DOHH2 (cell line): ENCODE results near the gene ST3GAL3.

Experiments
- H3F3A ChIP-seq: fragments of 200-600 bp; sonication (generic), shearing (Covaris generic); 2 replicates; pipeline ENCODE4 v1.6.0; 2016; ENCODE audit warnings: antibody characterized with exemption, mild to moderate bottlenecking; ENCODE audit not compliant: control insufficient read depth, insufficient read depth
- H3K27ac ChIP-seq: fragments of 200-600 bp; sonication (generic); 2 replicates; pipeline ENCODE4 v1.5.1; 2014; ENCODE audit warnings: low read depth, mild to moderate bottlenecking, low read length, moderate library complexity
- H3K27me3 ChIP-seq: fragments of 200-600 bp; sonication (generic); 2 replicates; pipeline ENCODE4 v1.6.1; 2014; ENCODE audit warnings: mild to moderate bottlenecking, low read length, mixed read lengths; ENCODE audit not compliant: control insufficient read depth
- H3K36me3 ChIP-seq: fragments of 200-600 bp; sonication (generic); 2 replicates; pipeline ENCODE4 v1.6.1; 2014; ENCODE audit warnings: mild to moderate bottlenecking, low read length, moderate library complexity, mixed read lengths; ENCODE audit not compliant: control insufficient read depth
- H3K4me1 ChIP-seq: fragments of 200-600 bp; sonication (generic); 2 replicates; pipeline ENCODE4 v1.6.1; 2014; ENCODE audit warnings: mild to moderate bottlenecking, low read length, mixed read lengths; ENCODE audit not compliant: control insufficient read depth
- H3K4me2 ChIP-seq: fragments of 200-600 bp; sonication (generic); 2 replicates; pipeline ENCODE4 v1.6.0; 2014; ENCODE audit warnings: mild to moderate bottlenecking, low read length, moderate library complexity
- H3K4me3 ChIP-seq: fragments of 200-600 bp; sonication (generic); 2 replicates; pipeline ENCODE4 v1.5.1; 2014; ENCODE audit warnings: mild to moderate bottlenecking, low read length, mixed read lengths
- H3K79me2 ChIP-seq: fragments of 200-600 bp; sonication (generic); 2 replicates; pipeline ENCODE4 v1.6.1; 2014; ENCODE audit warnings: mild to moderate bottlenecking, low read length, mixed read lengths; ENCODE audit not compliant: control insufficient read depth
- H3K9me2 ChIP-seq: fragments of 200-600 bp; sonication (generic); replicated peaks from 2 replicates; pipeline ENCODE4 v1.6.1; 2014; ENCODE audit warnings: mild to moderate bottlenecking, low read length, mixed read lengths; ENCODE audit not compliant: control insufficient read depth
- H3K9me3 ChIP-seq: fragments of 200-600 bp; sonication (generic); 2 replicates; pipeline ENCODE4 v1.6.1; 2014; ENCODE audit warnings: antibody characterized with exemption, low read length, mixed read lengths; ENCODE audit not compliant: control insufficient read depth, insufficient read depth
- H4K20me1 ChIP-seq: fragments of 200-600 bp; sonication (generic); 2 replicates; pipeline ENCODE4 v1.6.0; 2014; ENCODE audit warnings: low read depth, mild to moderate bottlenecking, antibody characterized with exemption, low read length, moderate library complexity; ENCODE audit not compliant: control insufficient read depth, insufficient read depth
- CTCF ChIP-seq: fragments of 200-600 bp; sonication (generic); IDR thresholded peaks from one replicate; pipeline ENCODE4 v1.5.1; 2014; ENCODE audit warnings: antibody characterized with exemption, mild to moderate bottlenecking, low read depth, low read length; ENCODE audit not compliant: poor library complexity, severe bottlenecking
- EZH2phosphoT487 ChIP-seq: fragments of 200-600 bp; sonication (generic); IDR thresholded peaks from 2 replicates; pipeline ENCODE4 v1.6.1; 2017; ENCODE audit warnings: borderline replicate concordance, mild to moderate bottlenecking, antibody characterized with exemption, low read length, moderate library complexity, mixed read lengths

ST3GAL3 gene

GRCh38 chr1:43878854-43879253 is 171.5 kb downstream of the ST3GAL3 start:
- Histone ChIP-seq H3K9me3 (no peaks in the 10 kb centered on the region), H4K20me1 (no peaks in the 10 kb centered on the region), H3K27ac (no peak overlapping the region), H3K79me2 (no peaks in the 10 kb centered on the region), H3K9me2 (no peaks in the 10 kb centered on the region), H3K4me1 (no peaks in the 10 kb centered on the region), H3K4me2 (no peak overlapping the region), H3K4me3 (no peak overlapping the region), H3K36me3 (no peaks in the 10 kb centered on the region), H3F3A (no peaks in the 10 kb centered on the region), H3K27me3 (no peaks in the 10 kb centered on the region)
- TF ChIP-seq EZH2phosphoT487 (no peak), CTCF (no peak)

GRCh38 chr1:43879414-43879813 is 172.1 kb downstream of the ST3GAL3 start:
- no peaks in the 10 kb centered on the region for H3K79me2 ChIP-seq
- H3K27ac ChIP-seq: no peak overlapping the region
- H3K9me2 ChIP-seq: no peaks in the 10 kb centered on the region
- H3F3A ChIP-seq: no peaks in the 10 kb centered on the region
- H3K27me3 ChIP-seq: no peaks in the 10 kb centered on the region
- no peaks in the 10 kb centered on the region for H3K9me3 ChIP-seq
- H3K4me3 ChIP-seq: no peak overlapping the region
- H3K4me2 ChIP-seq: no peak overlapping the region
- TF ChIP-seq EZH2phosphoT487 (no peak), CTCF (no peak)
- H3K4me1 ChIP-seq: no peaks in the 10 kb centered on the region
- no peaks in the 10 kb centered on the region for H4K20me1 ChIP-seq
- H3K36me3 ChIP-seq: no peaks in the 10 kb centered on the region

- Histone ChIP-seq H3K27me3 (no peaks in the 10 kb centered on the region), H3K4me3 (no peak overlapping the region), H3K9me2 (no peaks in the 10 kb centered on the region), H3F3A (no peaks in the 10 kb centered on the region), H3K4me2 (no peak overlapping the region), H4K20me1 (no peaks in the 10 kb centered on the region), H3K79me2 (no peaks in the 10 kb centered on the region), H3K27ac (no peak overlapping the region), H3K4me1 (no peaks in the 10 kb centered on the region), H3K9me3 (no peaks in the 10 kb centered on the region), H3K36me3 (no peaks in the 10 kb centered on the region)
- TF ChIP-seq EZH2phosphoT487 (no peak), CTCF (no peak)
Measured at GRCh38 chr1:43879996-43880395, 172.7 kb downstream of the ST3GAL3 start.

- H4K20me1 ChIP-seq: no peaks in the 10 kb centered on the region
- H3K9me3 ChIP-seq: no peaks in the 10 kb centered on the region
- H3K79me2 ChIP-seq: no peaks in the 10 kb centered on the region
- TF ChIP-seq EZH2phosphoT487 (no peak), CTCF (no peak)
- no peaks in the 10 kb centered on the region for H3K4me1 ChIP-seq
- no peak overlapping the region for H3K4me2 ChIP-seq
- H3K36me3 ChIP-seq: no peaks in the 10 kb centered on the region
- H3K27ac ChIP-seq: no peak overlapping the region
- no peaks in the 10 kb centered on the region for H3F3A ChIP-seq
- no peaks in the 10 kb centered on the region for H3K27me3 ChIP-seq
- no peaks in the 10 kb centered on the region for H3K9me2 ChIP-seq
- no peak overlapping the region for H3K4me3 ChIP-seq
Measured at GRCh38 chr1:43880604-43881003, 173.3 kb downstream of the ST3GAL3 start.
